ENCODE data around the gene SPEM2.

The SPEM2 gene

GRCh38 chr17:7432296-7432695, 6.9 kb downstream of the SPEM2 start:
- Histone ChIP-seq H4K8ac (ENCODE audit: low read length) (no peak overlapping the region), H3K4me1 (ENCODE audit: control insufficient read depth, insufficient read depth, low read depth, low read length) (peaks cover 16% of the 10 kb centered on the region), H3K9ac (ENCODE audit: low read length) (no peak overlapping the region), H3K36me3 (ENCODE audit: control insufficient read depth in 1 of 2, insufficient read depth in 2 of 2, low read depth in 1 of 2, low read length in 2 of 2) (no peaks in the 10 kb centered on the region), H3K4me3 (ENCODE audit: insufficient read depth in 1 of 2, low read depth in 1 of 2, low read length in 2 of 2) (no peak overlapping the region), H4K91ac (ENCODE audit: low read length) (no peak overlapping the region), H3K4ac (ENCODE audit: low read depth in 1 of 2, low read length in 2 of 2) (no peak overlapping the region), H2BK5ac (ENCODE audit: low read depth, low read length, poor library complexity, severe bottlenecking) (no peak overlapping the region), H3K79me1 (replicated peaks; ENCODE audit: low read length, poor library complexity, severe bottlenecking) (peaks cover 5% of the 10 kb centered on the region), H3K14ac (ENCODE audit: low read length in 2 of 2) (no peak overlapping the region), H3K9me3 (ENCODE audit: control insufficient read depth, low read length) (no peaks in the 10 kb centered on the region), H2AK5ac (ENCODE audit: low read length, severe bottlenecking) (no peak overlapping the region), H3K18ac (ENCODE audit: low read depth in 1 of 2, low read length in 2 of 2) (no peak overlapping the region), H3K27ac (ENCODE audit: low read length, poor library complexity, severe bottlenecking) (no peak overlapping the region), H3K23ac (ENCODE audit: low read length in 2 of 2) (no peak overlapping the region), H2AFZ (ENCODE audit: low read depth, low read length) (no peak overlapping the region), H3K4me2 (ENCODE audit: low read length, poor library complexity, severe bottlenecking) (no peak overlapping the region), H2BK120ac (ENCODE audit: low read depth, low read length) (no peak overlapping the region), H2BK12ac (ENCODE audit: low read length in 2 of 2) (no peak overlapping the region), H2BK15ac (ENCODE audit: low read depth, poor library complexity, severe bottlenecking) (no peak overlapping the region), H3K27me3 (ENCODE audit: control insufficient read depth in 1 of 2, insufficient read depth in 1 of 2, low read length in 2 of 2) (peaks cover under 1 to 5% of the 10 kb centered on the region in 2 experiments)
- 93% methylated on average over 11 of the region's 11 CpGs for WGBS
- DNase-seq, result no peak

DNA sequence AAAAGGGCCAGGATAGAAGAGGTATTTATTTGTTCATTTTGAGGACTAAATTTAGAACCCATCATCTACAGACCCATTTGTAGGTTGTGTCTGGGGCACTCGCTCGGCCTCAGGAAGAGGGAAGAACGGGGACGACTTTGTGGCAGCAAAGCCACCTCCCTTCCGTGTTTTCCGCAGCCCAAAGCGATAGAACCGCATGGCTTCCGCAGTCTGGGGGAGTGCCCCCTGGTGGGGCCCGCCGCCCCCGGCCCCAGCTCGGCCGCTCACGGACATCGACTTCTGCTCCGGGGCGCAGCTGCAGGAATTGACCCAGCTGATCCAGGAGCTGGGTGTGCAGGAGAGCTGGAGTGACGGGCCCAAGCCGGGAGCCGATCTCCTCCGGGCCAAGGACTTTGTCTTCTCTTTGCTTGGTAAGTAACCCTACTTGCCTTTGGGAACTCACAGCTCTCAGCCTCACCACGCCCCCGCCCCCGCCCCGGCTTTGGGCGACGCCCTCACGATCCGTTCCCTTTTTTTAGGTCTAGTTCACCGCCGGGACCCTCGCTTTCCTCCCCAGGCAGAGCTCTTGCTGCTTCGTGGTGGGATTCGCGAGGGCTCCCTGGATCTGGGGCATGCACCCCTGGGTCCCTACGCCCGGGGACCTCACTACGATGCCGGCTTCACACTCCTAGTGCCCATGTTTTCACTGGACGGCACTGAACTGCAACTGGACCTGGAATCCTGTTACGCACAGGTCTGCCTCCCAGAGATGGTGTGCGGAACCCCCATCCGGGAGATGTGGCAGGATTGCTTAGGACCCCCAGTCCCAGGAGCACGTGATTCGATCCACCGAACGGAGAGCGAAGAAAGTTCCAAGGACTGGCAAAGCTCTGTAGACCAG, 10.5 kb downstream of the SPEM2 start:
- no peak overlapping the region for H3K14ac ChIP-seq (ENCODE audit: low read length in 2 of 2)

GRCh38 chr17:7436556-7437368, 11.3 kb downstream of the SPEM2 start:
- H2BK5ac ChIP-seq (ENCODE audit: low read depth, low read length, poor library complexity, severe bottlenecking), result no peak overlapping the region
- no peaks in the 10 kb centered on the region for H3K36me3 ChIP-seq (ENCODE audit: control insufficient read depth in 1 of 2, insufficient read depth in 2 of 2, low read depth in 1 of 2, low read length in 2 of 2)
- H3K4ac ChIP-seq (ENCODE audit: low read depth in 1 of 2, low read length in 2 of 2), result peak overlapping the region in 1 of 2 experiments; percentile 52
- peak; percentile 73 for DNase-seq
- no peak overlapping the region for H3K18ac ChIP-seq (ENCODE audit: low read depth in 1 of 2, low read length in 2 of 2)
- peak overlapping the region; percentile 79 for H3K4me2 ChIP-seq (ENCODE audit: low read length, poor library complexity, severe bottlenecking)
- peak overlapping the region; percentile 52 to 70 for H3K4me3 ChIP-seq (ENCODE audit: insufficient read depth in 1 of 2, low read depth in 1 of 2, low read length in 2 of 2)
- 6% methylated on average over 87 of the region's 92 CpGs for WGBS
- H3K27me3 ChIP-seq (ENCODE audit: control insufficient read depth in 1 of 2, insufficient read depth in 1 of 2, low read length in 2 of 2), result peaks cover 30 to 41% of the 10 kb centered on the region in 2 experiments
- no peak overlapping the region for H2BK15ac ChIP-seq (ENCODE audit: low read depth, poor library complexity, severe bottlenecking)
- H3K23ac ChIP-seq (ENCODE audit: low read length in 2 of 2), result no peak overlapping the region
- H2AFZ ChIP-seq (ENCODE audit: low read depth, low read length), result no peak overlapping the region
- H2AK5ac ChIP-seq (ENCODE audit: low read length, severe bottlenecking), result no peak overlapping the region
- H2BK120ac ChIP-seq (ENCODE audit: low read depth, low read length), result no peak overlapping the region
- H3K27ac ChIP-seq (ENCODE audit: low read length, poor library complexity, severe bottlenecking), result no peak overlapping the region
- H3K14ac ChIP-seq (ENCODE audit: low read length in 2 of 2), result no peak overlapping the region
- H3K79me1 ChIP-seq (replicated peaks; ENCODE audit: low read length, poor library complexity, severe bottlenecking), result peaks cover 10% of the 10 kb centered on the region
- H3K4me1 ChIP-seq (ENCODE audit: control insufficient read depth, insufficient read depth, low read depth, low read length), result peaks cover 46% of the 10 kb centered on the region
- H3K9ac ChIP-seq (ENCODE audit: low read length), result no peak overlapping the region
- no peak overlapping the region for H4K91ac ChIP-seq (ENCODE audit: low read length)
- H2BK12ac ChIP-seq (ENCODE audit: low read length in 2 of 2), result no peak overlapping the region
- H4K8ac ChIP-seq (ENCODE audit: low read length), result peak overlapping the region; percentile 47
- no peaks in the 10 kb centered on the region for H3K9me3 ChIP-seq (ENCODE audit: control insufficient read depth, low read length)

More for the DNA sequence above, 10.5 kb downstream of the SPEM2 start:
- H2AFZ ChIP-seq (ENCODE audit: low read depth, low read length), result peak overlapping the region; percentile 72
- peak overlapping the region; percentile 24 for H3K27ac ChIP-seq (ENCODE audit: low read length, poor library complexity, severe bottlenecking)
- no peak overlapping the region for H3K23ac ChIP-seq (ENCODE audit: low read length in 2 of 2)
- peak overlapping the region; percentile 79 for H3K4me2 ChIP-seq (ENCODE audit: low read length, poor library complexity, severe bottlenecking)
- H4K8ac ChIP-seq (ENCODE audit: low read length), result peak overlapping the region; percentile 73
- H2BK120ac ChIP-seq (ENCODE audit: low read depth, low read length), result no peak overlapping the region
- H3K4ac ChIP-seq (ENCODE audit: low read depth in 1 of 2, low read length in 2 of 2), result peak overlapping the region in 1 of 2 experiments; percentile 57
- H4K91ac ChIP-seq (ENCODE audit: low read length), result no peak overlapping the region
- peaks cover 10% of the 10 kb centered on the region for H3K79me1 ChIP-seq (replicated peaks; ENCODE audit: low read length, poor library complexity, severe bottlenecking)
- peak overlapping the region in 1 of 2 experiments; percentile 6 for H3K18ac ChIP-seq (ENCODE audit: low read depth in 1 of 2, low read length in 2 of 2)
- no peaks in the 10 kb centered on the region for H3K9me3 ChIP-seq (ENCODE audit: control insufficient read depth, low read length)
- no peak overlapping the region for H2BK12ac ChIP-seq (ENCODE audit: low read length in 2 of 2)
- H2BK5ac ChIP-seq (ENCODE audit: low read depth, low read length, poor library complexity, severe bottlenecking), result no peak overlapping the region
- H3K27me3 ChIP-seq (ENCODE audit: control insufficient read depth in 1 of 2, insufficient read depth in 1 of 2, low read length in 2 of 2), result peaks cover 23 to 35% of the 10 kb centered on the region in 2 experiments
- no peak overlapping the region for H2BK15ac ChIP-seq (ENCODE audit: low read depth, poor library complexity, severe bottlenecking)
- H3K9ac ChIP-seq (ENCODE audit: low read length), result peak overlapping the region; percentile 51
- H2AK5ac ChIP-seq (ENCODE audit: low read length, severe bottlenecking), result no peak overlapping the region
- H3K4me3 ChIP-seq (ENCODE audit: insufficient read depth in 1 of 2, low read depth in 1 of 2, low read length in 2 of 2), result peak overlapping the region; percentile 60 to 70
- WGBS, result 10% methylated on average over 49 of the region's 49 CpGs
- DNase-seq, result peak; percentile 48
- H3K36me3 ChIP-seq (ENCODE audit: control insufficient read depth in 1 of 2, insufficient read depth in 2 of 2, low read depth in 1 of 2, low read length in 2 of 2), result no peaks in the 10 kb centered on the region
- peaks cover 46% of the 10 kb centered on the region for H3K4me1 ChIP-seq (ENCODE audit: control insufficient read depth, insufficient read depth, low read depth, low read length)

DNA sequence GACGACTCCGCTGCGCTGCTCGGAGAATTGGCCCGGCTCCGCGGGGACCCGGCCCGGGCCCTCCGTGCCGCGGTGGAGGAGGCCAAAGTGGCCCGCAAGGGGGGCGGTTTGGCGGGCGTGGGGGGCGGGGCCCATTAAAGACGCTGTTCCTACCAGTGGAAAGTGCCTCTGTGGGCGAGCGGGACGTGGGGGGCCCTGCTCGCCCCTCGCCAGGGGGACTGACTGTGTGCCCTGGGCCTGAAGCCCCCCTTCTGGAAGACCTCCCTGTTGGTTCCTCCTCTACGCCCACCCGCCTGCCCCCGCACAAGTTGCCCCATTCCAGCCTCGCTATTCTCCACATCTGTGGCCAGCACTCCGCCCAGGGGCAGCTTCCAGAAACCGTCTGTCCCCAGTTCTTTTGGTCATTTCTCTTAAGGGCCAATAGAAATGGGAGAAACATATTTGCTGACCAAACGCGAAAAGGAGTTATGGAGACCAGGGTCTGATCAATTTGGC, 12.0 kb downstream of the SPEM2 start:
- H4K91ac ChIP-seq (ENCODE audit: low read length), result no peak overlapping the region
- H3K79me1 ChIP-seq (replicated peaks; ENCODE audit: low read length, poor library complexity, severe bottlenecking), result peaks cover 10% of the 10 kb centered on the region
- H2BK5ac ChIP-seq (ENCODE audit: low read depth, low read length, poor library complexity, severe bottlenecking), result no peak overlapping the region
- no peak overlapping the region for H3K9ac ChIP-seq (ENCODE audit: low read length)
- H2BK15ac ChIP-seq (ENCODE audit: low read depth, poor library complexity, severe bottlenecking), result peak overlapping the region; percentile 75
- no peaks in the 10 kb centered on the region for H3K9me3 ChIP-seq (ENCODE audit: control insufficient read depth, low read length)
- no peaks in the 10 kb centered on the region for H3K36me3 ChIP-seq (ENCODE audit: control insufficient read depth in 1 of 2, insufficient read depth in 2 of 2, low read depth in 1 of 2, low read length in 2 of 2)
- no peak overlapping the region for H4K8ac ChIP-seq (ENCODE audit: low read length)
- peaks cover 46% of the 10 kb centered on the region for H3K4me1 ChIP-seq (ENCODE audit: control insufficient read depth, insufficient read depth, low read depth, low read length)
- H3K14ac ChIP-seq (ENCODE audit: low read length in 2 of 2), result no peak overlapping the region
- WGBS, result 14% methylated on average over 23 of the region's 31 CpGs
- peak overlapping the region; percentile 34 to 47 for H3K4me3 ChIP-seq (ENCODE audit: insufficient read depth in 1 of 2, low read depth in 1 of 2, low read length in 2 of 2)
- no peak for DNase-seq
- no peak overlapping the region for H3K4ac ChIP-seq (ENCODE audit: low read depth in 1 of 2, low read length in 2 of 2)
- H3K27me3 ChIP-seq (ENCODE audit: control insufficient read depth in 1 of 2, insufficient read depth in 1 of 2, low read length in 2 of 2), result peaks cover 33 to 42% of the 10 kb centered on the region in 2 experiments
- H3K4me2 ChIP-seq (ENCODE audit: low read length, poor library complexity, severe bottlenecking), result peak overlapping the region; percentile 79
- no peak overlapping the region for H3K23ac ChIP-seq (ENCODE audit: low read length in 2 of 2)
- no peak overlapping the region for H2BK12ac ChIP-seq (ENCODE audit: low read length in 2 of 2)
- no peak overlapping the region for H2BK120ac ChIP-seq (ENCODE audit: low read depth, low read length)
- no peak overlapping the region for H2AK5ac ChIP-seq (ENCODE audit: low read length, severe bottlenecking)
- no peak overlapping the region for H3K27ac ChIP-seq (ENCODE audit: low read length, poor library complexity, severe bottlenecking)
- no peak overlapping the region for H2AFZ ChIP-seq (ENCODE audit: low read depth, low read length)
- no peak overlapping the region for H3K18ac ChIP-seq (ENCODE audit: low read depth in 1 of 2, low read length in 2 of 2)
